GM19467 (cell line): ENCODE data around the gene ATP6V0A1.
"Not testable (repeated sequence)": the region's sequence is repeated elsewhere in the genome, so short reads cannot be mapped to it uniquely, and the experiment has no call there.

Experiments
- ATAC-seq: cut with Tn5 transposase; IDR thresholded peaks from one replicate; pipeline ENCODE4 v1.9.1; 2021; ENCODE audit warnings: mild to moderate bottlenecking, moderate library complexity; ENCODE audit not compliant: unreplicated experiment

Gene ATP6V0A1

DNA sequence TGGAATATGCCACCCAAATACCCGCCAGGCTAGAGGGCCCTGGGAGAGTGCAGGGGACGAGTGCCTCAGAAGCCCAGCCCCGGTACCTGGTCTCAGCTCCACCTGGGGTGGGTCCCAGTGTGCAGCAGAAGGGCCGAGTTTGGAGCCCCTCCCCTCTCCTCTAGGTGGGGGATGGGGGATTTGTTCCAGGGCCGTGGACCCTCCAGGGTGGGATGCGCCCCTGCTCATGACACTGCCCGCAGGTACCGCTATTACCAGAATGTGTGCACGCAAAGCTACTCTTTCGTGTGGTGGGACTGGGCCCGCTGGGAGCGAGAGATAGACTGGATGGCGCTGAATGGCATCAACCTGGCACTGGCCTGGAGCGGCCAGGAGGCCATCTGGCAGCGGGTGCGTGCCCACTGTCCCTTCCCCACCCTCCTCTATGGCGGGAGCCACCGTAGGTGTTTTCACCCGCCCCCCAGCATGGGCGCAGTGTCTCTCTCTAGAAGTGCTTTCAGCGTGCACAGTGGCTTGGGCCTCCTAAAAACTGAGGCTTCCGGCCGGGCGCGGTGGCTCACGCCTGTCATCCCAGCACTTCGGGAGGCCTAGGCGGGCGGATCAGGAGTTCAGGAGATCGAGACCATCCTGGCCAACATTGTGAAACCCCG is 78.6 kb downstream of the ATP6V0A1 start:
- ATAC-seq, result no peak

DNA sequence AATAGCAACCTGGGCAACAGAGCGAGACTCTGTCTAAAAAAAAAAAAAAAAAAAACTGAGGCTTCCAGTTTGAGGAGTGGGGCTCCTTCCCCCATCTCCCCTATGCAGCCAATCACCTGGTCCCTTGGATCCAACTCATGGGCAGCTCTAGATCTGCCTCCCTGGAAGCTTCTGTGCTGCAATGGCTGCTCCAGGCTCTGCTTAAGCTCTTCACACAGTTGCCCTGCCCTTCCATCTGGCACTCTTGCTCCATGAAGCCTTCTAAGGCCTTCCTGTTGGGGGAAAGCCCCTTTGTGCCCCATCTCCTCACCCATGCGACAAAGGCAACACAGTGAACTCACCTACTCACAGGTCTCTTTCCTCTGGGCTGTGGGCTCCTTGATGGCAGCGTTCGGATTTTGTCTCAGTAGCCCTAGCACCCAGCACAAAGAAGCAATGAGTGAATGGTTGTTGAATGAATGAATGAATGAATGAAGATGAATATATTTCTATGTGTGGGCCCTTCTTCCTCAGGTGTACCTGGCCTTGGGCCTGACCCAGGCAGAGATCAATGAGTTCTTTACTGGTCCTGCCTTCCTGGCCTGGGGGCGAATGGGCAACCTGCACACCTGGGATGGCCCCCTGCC is 79.3 kb downstream of the ATP6V0A1 start:
- ATAC-seq, result no peak

DNA sequence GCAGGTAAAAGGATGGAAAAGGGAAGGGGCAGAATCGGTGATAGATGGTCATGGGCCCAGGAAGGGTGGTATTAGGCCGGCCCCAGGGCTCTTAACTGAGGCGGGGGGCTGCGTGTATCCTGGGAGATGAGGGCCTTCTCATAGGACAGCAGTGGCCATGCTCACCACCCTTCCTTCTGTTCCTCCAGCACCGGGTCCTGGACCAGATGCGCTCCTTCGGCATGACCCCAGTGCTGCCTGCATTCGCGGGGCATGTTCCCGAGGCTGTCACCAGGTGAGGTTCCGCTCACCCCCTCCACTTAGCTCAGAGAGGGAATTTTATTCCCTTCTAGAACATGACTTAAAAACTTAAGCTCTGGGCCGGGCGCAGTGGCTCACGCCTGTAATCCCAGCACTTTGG is 79.8 kb downstream of the ATP6V0A1 start:
- no peak for ATAC-seq

DNA sequence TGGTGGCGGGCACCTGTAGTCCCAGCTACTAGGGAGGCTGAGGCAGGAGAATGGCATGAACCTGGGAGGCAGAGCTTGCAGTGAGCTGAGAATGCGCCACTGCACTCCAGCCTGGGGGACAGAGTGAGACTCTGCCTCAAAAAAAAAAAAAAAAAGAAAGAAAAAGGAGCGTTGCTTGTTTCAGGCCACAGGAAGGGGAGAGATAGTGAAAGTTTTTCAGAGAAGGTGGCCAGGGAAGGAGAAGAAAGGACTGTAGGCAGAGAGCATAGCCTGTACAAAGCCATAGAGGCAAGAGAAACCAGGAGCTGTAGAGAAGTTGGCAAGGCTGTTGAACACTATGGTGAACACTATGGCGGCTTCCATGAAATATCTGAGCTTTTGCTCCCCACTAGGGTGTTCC is 81.9 kb downstream of the ATP6V0A1 start:
- ATAC-seq, result not testable (repeated sequence)

GRCh38 chr17:42541041-42541833 is 82.6 kb downstream of the ATP6V0A1 start:
- ATAC-seq, result no peak

DNA sequence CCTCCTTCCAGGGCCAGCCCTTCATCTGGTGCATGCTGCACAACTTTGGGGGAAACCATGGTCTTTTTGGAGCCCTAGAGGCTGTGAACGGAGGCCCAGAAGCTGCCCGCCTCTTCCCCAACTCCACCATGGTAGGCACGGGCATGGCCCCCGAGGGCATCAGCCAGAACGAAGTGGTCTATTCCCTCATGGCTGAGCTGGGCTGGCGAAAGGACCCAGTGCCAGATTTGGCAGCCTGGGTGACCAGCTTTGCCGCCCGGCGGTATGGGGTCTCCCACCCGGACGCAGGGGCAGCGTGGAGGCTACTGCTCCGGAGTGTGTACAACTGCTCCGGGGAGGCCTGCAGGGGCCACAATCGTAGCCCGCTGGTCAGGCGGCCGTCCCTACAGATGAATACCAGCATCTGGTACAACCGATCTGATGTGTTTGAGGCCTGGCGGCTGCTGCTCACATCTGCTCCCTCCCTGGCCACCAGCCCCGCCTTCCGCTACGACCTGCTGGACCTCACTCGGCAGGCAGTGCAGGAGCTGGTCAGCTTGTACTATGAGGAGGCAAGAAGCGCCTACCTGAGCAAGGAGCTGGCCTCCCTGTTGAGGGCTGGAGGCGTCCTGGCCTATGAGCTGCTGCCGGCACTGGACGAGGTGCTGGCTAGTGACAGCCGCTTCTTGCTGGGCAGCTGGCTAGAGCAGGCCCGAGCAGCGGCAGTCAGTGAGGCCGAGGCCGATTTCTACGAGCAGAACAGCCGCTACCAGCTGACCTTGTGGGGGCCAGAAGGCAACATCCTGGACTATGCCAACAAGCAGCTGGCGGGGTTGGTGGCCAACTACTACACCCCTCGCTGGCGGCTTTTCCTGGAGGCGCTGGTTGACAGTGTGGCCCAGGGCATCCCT is 84.8 kb downstream of the ATP6V0A1 start:
- ATAC-seq, result no peak

- no peak for ATAC-seq
Measured at GRCh38 chr17:42544874-42545283, 86.2 kb downstream of the ATP6V0A1 start.

GRCh38 chr17:42545755-42546505 is 87.3 kb downstream of the ATP6V0A1 start:
- ATAC-seq, result not testable (repeated sequence)

- no peak for ATAC-seq
Measured at GRCh38 chr17:42547001-42547461, 88.4 kb downstream of the ATP6V0A1 start.

GRCh38 chr17:42547698-42548069 is 89.0 kb downstream of the ATP6V0A1 start:
- ATAC-seq, result no peak

DNA sequence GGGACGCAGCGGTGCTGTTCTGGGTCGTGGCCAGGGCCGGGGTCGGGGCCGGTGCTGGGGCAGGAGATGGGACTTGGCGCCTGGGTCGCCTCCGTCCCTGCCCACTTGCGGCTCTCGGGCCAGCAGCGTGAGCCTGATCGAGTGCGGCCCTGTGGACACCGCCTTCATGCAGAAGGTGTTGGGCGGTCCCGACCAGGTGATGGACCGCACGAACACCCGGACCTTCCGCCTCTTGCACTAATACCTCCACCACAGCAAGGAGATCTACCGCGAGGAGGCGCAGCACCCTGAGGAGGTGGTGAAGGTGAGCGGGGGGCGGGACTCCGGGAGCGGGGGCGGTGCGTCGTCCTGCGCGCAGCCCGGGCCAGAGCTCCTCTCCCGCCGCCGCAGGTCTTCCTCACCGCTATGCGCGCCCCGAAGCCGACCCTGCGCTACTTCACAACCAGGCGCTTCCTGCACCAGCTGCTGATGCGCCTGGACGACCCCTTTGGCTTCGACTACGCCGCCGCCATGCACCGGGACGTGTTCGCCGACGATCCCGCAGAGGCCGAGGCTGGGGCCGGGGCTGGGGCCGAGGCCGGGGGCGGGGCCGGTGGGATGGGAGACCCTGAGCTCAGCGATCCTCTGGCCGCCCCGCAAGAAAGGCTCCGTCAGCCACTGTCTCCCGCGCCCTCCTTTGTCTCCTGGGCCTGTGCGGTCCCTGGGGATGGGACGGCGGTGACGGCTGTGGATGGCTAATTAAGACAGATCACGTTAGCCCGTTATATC is 89.6 kb downstream of the ATP6V0A1 start:
- ATAC-seq, result peak; percentile 48

- ATAC-seq, result no peak
Measured at GRCh38 chr17:42548993-42549755, 90.5 kb downstream of the ATP6V0A1 start.

DNA sequence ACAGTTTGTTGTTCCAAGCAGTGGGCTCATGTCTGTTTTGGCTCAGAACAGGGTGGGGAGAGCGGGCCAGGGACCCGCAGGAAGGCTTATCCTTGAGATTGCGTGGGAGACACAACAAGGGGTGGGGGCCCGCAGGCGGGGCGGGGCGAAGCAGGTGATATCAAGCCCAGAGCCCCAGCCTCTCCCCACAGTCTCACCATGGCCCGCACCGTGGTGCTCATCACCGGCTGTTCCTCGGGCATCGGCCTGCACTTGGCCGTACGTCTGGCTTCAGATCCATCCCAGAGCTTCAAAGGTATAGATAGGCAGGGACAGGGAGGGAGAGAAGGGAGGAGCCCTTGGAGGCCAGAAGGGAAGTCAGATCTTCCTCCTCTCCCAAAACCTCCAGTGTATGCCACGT is 94.1 kb downstream of the ATP6V0A1 start, which contains the start of gene HSD17B1:
Gene HSD17B1 (plus strand): TSS at position 188 of the 400 bp plus-strand sequence. CDS start 11 bp downstream, at position 199.
- not testable (repeated sequence) for ATAC-seq

DNA sequence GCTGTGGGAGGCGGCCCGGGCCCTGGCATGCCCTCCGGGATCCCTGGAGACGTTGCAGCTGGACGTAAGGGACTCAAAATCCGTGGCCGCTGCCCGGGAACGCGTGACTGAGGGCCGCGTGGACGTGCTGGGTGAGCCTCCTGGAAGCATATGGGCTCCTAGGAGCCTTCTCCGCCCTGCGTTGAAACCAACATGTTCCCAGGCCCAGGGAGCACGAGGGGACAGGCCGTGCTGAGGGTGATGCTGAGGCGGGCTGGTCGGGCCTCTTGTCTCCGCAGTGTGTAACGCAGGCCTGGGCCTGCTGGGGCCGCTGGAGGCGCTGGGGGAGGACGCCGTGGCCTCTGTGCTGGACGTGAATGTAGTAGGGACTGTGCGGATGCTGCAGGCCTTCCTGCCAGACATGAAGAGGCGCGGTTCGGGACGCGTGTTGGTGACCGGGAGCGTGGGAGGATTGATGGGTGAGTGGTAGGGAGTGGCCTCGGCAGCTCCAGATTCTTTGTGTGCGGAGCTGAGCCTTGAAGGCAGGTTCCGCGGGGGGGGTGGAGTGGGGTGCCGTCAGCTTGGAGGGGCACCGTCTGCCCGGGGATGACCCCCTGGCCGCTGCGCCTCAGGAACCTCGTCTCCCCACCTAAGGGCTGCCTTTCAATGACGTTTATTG is 94.6 kb downstream of the ATP6V0A1 start:
- ATAC-seq, result no peak

GRCh38 chr17:42553866-42554249 is 95.2 kb downstream of the ATP6V0A1 start:
- ATAC-seq, result no peak

DNA sequence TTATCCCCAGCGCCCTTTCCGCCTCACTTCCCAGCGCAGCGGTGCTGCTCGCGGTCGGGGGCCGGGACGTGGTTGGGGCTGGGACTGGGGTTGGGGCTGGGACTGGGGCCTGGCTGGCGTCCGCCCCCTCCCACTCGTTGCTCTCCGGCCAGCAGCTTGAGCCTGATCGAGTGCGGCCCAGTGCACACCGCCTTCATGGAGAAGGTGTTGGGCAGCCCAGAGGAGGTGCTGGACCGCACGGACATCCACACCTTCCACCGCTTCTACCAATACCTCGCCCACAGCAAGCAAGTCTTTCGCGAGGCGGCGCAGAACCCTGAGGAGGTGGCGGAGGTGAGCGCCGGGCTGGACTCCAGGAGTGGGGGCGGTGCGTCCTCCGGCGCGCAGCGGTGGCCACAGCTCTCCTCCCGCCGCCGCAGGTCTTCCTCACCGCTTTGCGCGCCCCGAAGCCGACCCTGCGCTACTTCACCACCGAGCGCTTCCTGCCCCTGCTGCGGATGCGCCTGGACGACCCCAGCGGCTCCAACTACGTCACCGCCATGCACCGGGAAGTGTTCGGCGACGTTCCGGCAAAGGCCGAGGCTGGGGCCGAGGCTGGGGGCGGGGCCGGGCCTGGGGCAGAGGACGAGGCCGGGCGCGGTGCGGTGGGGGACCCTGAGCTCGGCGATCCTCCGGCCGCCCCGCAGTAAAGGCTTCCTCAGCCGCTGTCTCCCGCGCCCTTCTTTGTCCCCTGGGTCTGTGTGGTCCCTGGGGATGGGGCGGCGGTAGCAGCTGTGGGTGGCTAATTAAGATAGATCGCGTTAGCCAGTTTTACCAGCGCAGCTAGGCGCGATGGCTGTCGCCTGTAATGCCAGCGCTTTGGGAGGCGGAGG is 95.8 kb downstream of the ATP6V0A1 start:
- ATAC-seq, result peak; percentile 74

DNA sequence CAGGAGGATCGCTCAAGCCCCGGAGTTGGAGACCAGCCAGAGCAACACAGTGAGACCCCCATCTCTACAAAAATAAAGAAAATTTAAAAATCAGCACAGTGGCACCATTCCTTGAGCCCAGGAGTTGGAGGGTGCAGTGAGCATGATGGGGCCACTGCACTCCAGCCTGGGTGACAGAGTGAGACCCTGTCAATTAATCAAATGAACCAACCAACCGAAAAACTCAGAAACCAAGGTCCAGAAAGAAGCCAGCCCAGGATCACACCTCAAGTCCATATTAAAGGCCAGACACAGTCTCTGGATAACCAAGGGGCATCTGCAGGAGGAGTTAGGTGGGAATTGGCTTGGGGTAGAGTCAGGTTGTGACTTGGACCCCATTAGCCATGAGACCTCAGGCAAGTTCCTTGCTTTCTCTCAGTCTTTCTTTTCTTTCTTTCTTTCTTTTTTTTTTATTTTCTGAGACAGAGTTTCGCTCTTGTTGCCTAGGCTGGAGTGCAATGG is 96.5 kb downstream of the ATP6V0A1 start:
- no peak for ATAC-seq
